ENCODE results near the gene KRTAP17-1.

The KRTAP17-1 gene

DNA sequence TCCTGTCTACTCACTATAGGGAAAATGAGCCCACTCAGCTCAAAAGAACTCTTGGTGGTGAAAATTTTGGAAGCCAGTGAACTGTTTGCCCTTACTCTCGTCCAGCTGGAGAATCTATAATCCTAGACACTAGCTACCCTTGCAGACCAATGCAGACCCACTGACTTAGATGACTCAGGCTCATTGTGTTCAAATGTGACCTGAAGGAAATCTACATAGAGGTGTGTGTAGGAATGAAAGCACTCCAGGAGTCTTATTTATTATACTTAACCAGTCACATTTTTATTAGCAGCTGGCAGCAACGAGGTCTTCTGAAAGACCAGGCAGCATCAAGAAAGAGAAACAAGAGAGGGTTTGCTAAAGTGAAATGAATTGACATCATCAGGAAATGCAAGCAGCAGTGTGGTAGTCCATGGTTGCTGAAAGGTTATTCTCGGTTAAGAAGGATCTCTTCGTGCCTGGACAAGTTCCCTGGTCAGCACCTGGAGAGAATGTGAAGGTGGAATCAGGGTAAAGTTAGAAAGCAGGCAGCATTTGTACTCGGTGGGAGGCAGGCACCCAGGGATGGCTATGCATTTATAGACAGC, 14.2 kb downstream of the KRTAP17-1 start:
- TF ChIP-seq TAF1 (IDR thresholded peaks at IDR 0.05; ENCODE audit: borderline replicate concordance, insufficient read depth, low read length) (no peak), FOXP2 (optimal IDR thresholded peaks at IDR 0.05; ENCODE audit: borderline replicate concordance, extremely low read depth, extremely low read length, insufficient read depth) (no peak)

DNA sequence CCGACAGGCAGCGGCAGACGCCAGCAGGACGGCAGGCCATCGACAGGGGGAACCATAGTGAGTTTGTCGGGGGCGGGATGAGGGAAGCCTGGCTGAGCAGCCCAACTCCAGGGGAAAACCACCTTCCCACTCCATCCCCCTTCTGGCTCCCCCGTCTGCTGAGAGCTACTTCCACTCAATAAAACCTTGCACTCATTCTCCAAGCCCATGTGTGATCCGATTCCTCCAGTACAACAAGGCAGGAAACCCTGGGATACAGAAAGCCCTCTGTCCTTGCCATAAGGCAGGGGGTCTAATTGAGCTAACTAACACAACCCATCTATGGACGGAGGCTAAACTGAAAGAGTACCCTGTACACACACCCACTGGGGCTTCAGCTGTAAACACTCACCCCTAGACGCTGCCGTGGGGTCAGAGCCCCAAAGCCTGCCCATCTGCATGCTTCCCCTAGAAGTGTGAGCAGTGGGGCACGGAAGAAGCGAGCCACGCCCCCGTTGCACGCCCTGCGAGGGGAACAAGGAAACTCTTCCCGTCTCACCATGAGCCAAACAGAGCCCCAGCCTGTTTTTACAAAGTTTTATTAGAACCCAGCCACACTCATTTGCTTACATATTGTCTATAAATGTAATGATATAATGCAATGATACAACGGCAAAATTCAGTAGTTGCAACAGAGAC, 16.9 kb downstream of the KRTAP17-1 start:
- TF ChIP-seq, protein P1, sequence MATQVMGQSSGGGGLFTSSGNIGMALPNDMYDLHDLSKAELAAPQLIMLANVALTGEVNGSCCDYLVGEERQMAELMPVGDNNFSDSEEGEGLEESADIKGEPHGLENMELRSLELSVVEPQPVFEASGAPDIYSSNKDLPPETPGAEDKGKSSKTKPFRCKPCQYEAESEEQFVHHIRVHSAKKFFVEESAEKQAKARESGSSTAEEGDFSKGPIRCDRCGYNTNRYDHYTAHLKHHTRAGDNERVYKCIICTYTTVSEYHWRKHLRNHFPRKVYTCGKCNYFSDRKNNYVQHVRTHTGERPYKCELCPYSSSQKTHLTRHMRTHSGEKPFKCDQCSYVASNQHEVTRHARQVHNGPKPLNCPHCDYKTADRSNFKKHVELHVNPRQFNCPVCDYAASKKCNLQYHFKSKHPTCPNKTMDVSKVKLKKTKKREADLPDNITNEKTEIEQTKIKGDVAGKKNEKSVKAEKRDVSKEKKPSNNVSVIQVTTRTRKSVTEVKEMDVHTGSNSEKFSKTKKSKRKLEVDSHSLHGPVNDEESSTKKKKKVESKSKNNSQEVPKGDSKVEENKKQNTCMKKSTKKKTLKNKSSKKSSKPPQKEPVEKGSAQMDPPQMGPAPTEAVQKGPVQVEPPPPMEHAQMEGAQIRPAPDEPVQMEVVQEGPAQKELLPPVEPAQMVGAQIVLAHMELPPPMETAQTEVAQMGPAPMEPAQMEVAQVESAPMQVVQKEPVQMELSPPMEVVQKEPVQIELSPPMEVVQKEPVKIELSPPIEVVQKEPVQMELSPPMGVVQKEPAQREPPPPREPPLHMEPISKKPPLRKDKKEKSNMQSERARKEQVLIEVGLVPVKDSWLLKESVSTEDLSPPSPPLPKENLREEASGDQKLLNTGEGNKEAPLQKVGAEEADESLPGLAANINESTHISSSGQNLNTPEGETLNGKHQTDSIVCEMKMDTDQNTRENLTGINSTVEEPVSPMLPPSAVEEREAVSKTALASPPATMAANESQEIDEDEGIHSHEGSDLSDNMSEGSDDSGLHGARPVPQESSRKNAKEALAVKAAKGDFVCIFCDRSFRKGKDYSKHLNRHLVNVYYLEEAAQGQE (IDR thresholded peaks at IDR 0.05; ENCODE audit: insufficient read depth in 1 of 2, low read depth in 2 of 2, low read length in 2 of 2), result no peak
- TF ChIP-seq POLR2AphosphoS5 (IDR thresholded peaks at IDR 0.05; ENCODE audit: low read depth, low read length), result no peak

DNA sequence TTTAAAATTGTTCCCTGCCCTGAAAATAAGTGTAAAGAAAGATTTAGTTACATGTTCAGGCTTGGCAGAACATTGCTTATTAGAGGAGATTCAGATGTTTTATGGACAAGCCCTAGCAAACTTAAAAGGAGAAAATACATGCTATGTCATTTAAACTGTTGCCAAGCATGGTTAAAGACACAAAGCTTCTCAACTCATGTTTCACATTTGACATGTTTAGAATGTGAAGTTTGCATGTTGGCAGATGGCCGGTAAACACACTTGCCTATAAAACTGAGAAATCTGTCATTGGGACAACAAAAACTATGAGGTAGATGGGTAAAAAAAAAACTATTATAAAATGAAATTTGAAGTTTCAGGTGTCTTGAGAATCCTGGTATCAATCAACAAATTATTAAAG, 18.7 kb downstream of the KRTAP17-1 start:
- no peak for TF ChIP-seq TAF1 (IDR thresholded peaks at IDR 0.05; ENCODE audit: borderline replicate concordance, insufficient read depth, low read length)
- TF ChIP-seq FOXP2 (optimal IDR thresholded peaks at IDR 0.05; ENCODE audit: borderline replicate concordance, extremely low read depth, extremely low read length, insufficient read depth), result no peak
- no peak for TF ChIP-seq POLR2AphosphoS5 (IDR thresholded peaks at IDR 0.05; ENCODE audit: low read depth, low read length)
- no peak for TF ChIP-seq SIN3A (IDR thresholded peaks at IDR 0.05; ENCODE audit: borderline replicate concordance, insufficient read depth, low read length)
- TF ChIP-seq, protein P1 (IDR thresholded peaks at IDR 0.05; ENCODE audit: insufficient read depth in 1 of 2, low read depth in 2 of 2, low read length in 2 of 2), result no peak

- TF ChIP-seq, protein P1 (IDR thresholded peaks at IDR 0.05; ENCODE audit: insufficient read depth in 1 of 2, low read depth in 2 of 2, low read length in 2 of 2), result no peak
- no peak for TF ChIP-seq SIN3A (IDR thresholded peaks at IDR 0.05; ENCODE audit: borderline replicate concordance, insufficient read depth, low read length)
- TF ChIP-seq FOXP2 (optimal IDR thresholded peaks at IDR 0.05; ENCODE audit: borderline replicate concordance, extremely low read depth, extremely low read length, insufficient read depth), result no peak
- no peak for TF ChIP-seq POLR2AphosphoS5 (IDR thresholded peaks at IDR 0.05; ENCODE audit: low read depth, low read length)
- TF ChIP-seq TAF1 (IDR thresholded peaks at IDR 0.05; ENCODE audit: borderline replicate concordance, insufficient read depth, low read length), result no peak
These were observed 21.5 kb downstream of the KRTAP17-1 start for GRCh38 chr17:41294016-41294415.

DNA sequence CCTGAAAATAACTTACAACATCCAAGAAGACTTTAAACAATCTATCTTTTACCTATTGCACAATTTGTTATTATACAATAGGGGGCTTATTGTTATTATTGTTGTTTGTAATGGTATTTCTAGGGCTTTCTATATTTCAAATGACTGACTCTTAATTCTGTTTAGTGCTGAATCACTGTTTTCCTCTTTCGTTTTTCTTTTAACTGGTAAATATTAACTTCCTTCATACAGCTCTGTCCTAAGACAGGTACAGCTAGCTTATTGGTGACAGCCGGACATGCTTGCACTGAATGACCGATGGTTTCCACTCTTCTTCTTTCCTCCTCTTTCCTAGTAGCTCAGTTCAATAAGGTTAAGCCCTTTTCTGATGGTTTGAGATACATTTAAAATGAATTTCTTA, 28.5 kb downstream of the KRTAP17-1 start:
- TF ChIP-seq FOXP2 (optimal IDR thresholded peaks at IDR 0.05; ENCODE audit: borderline replicate concordance, extremely low read depth, extremely low read length, insufficient read depth) (no peak), TAF1 (IDR thresholded peaks at IDR 0.05; ENCODE audit: borderline replicate concordance, insufficient read depth, low read length) (no peak), POLR2AphosphoS5 (IDR thresholded peaks at IDR 0.05; ENCODE audit: low read depth, low read length) (no peak), SIN3A (IDR thresholded peaks at IDR 0.05; ENCODE audit: borderline replicate concordance, insufficient read depth, low read length) (no peak)
- TF ChIP-seq, protein P1 (IDR thresholded peaks at IDR 0.05; ENCODE audit: insufficient read depth in 1 of 2, low read depth in 2 of 2, low read length in 2 of 2), result no peak
